ENCODE data around the gene KCTD1.

DNA sequence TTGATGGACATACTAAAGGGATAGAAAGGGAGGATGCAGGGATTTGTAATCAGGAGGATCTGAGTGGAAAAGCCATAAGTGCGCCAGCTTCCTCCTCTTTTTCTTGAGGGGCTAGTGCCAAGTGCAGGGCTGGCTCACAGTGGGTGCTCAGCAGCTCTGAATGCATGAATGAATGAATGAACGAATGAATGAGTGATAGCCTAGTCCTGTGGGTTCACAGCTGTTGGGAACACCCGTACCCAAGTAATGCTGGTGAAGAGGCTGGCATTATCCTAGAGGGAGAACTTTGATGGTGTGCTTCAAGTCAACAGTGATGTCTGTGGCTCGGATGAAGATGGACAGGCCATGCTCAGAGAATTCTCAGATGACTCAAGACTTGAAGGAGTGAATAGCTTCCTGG lies 108.8 kb downstream of the KCTD1 start:
- no peak for TF ChIP-seq YBX1 (IDR thresholded peaks at IDR 0.05)
- TF ChIP-seq, protein P1, sequence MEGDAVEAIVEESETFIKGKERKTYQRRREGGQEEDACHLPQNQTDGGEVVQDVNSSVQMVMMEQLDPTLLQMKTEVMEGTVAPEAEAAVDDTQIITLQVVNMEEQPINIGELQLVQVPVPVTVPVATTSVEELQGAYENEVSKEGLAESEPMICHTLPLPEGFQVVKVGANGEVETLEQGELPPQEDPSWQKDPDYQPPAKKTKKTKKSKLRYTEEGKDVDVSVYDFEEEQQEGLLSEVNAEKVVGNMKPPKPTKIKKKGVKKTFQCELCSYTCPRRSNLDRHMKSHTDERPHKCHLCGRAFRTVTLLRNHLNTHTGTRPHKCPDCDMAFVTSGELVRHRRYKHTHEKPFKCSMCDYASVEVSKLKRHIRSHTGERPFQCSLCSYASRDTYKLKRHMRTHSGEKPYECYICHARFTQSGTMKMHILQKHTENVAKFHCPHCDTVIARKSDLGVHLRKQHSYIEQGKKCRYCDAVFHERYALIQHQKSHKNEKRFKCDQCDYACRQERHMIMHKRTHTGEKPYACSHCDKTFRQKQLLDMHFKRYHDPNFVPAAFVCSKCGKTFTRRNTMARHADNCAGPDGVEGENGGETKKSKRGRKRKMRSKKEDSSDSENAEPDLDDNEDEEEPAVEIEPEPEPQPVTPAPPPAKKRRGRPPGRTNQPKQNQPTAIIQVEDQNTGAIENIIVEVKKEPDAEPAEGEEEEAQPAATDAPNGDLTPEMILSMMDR (IDR thresholded peaks at IDR 0.05 in 2 of 3, conservative IDR thresholded peaks at IDR 0.05 in 1 of 3; ENCODE audit: control insufficient read depth in 2 of 3, extremely low read depth in 1 of 3, insufficient read depth in 1 of 3, low read depth in 3 of 3, low read length in 3 of 3): no peak
- no peak for TF ChIP-seq CHD4 (IDR thresholded peaks at IDR 0.05)
- no peak for TF ChIP-seq TAF1 (IDR thresholded peaks at IDR 0.05; ENCODE audit: borderline replicate concordance, low read depth, low read length)
- no peak for TF ChIP-seq SP1 (IDR thresholded peaks at IDR 0.05; ENCODE audit: low read depth, low read length)
- TF ChIP-seq, protein P2, sequence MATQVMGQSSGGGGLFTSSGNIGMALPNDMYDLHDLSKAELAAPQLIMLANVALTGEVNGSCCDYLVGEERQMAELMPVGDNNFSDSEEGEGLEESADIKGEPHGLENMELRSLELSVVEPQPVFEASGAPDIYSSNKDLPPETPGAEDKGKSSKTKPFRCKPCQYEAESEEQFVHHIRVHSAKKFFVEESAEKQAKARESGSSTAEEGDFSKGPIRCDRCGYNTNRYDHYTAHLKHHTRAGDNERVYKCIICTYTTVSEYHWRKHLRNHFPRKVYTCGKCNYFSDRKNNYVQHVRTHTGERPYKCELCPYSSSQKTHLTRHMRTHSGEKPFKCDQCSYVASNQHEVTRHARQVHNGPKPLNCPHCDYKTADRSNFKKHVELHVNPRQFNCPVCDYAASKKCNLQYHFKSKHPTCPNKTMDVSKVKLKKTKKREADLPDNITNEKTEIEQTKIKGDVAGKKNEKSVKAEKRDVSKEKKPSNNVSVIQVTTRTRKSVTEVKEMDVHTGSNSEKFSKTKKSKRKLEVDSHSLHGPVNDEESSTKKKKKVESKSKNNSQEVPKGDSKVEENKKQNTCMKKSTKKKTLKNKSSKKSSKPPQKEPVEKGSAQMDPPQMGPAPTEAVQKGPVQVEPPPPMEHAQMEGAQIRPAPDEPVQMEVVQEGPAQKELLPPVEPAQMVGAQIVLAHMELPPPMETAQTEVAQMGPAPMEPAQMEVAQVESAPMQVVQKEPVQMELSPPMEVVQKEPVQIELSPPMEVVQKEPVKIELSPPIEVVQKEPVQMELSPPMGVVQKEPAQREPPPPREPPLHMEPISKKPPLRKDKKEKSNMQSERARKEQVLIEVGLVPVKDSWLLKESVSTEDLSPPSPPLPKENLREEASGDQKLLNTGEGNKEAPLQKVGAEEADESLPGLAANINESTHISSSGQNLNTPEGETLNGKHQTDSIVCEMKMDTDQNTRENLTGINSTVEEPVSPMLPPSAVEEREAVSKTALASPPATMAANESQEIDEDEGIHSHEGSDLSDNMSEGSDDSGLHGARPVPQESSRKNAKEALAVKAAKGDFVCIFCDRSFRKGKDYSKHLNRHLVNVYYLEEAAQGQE (IDR thresholded peaks at IDR 0.05; ENCODE audit: low read depth, low read length): no peak
- no peak for TF ChIP-seq POLR2AphosphoS5 (IDR thresholded peaks at IDR 0.05; ENCODE audit: low read length)
- no peak for TF ChIP-seq RBBP5 (conservative IDR thresholded peaks at IDR 0.05)
- no peak for TF ChIP-seq EZH2 (IDR thresholded peaks at IDR 0.05; ENCODE audit: borderline replicate concordance, control insufficient read depth, low read depth, low read length)
- no peak for TF ChIP-seq RFX5 (IDR thresholded peaks at IDR 0.05; ENCODE audit: low read depth, low read length)
- no peak for TF ChIP-seq POLR2AphosphoS2 (IDR thresholded peaks at IDR 0.05; ENCODE audit: low read depth, low read length)
- TF ChIP-seq, protein P3, sequence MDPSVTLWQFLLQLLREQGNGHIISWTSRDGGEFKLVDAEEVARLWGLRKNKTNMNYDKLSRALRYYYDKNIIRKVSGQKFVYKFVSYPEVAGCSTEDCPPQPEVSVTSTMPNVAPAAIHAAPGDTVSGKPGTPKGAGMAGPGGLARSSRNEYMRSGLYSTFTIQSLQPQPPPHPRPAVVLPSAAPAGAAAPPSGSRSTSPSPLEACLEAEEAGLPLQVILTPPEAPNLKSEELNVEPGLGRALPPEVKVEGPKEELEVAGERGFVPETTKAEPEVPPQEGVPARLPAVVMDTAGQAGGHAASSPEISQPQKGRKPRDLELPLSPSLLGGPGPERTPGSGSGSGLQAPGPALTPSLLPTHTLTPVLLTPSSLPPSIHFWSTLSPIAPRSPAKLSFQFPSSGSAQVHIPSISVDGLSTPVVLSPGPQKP (IDR thresholded peaks at IDR 0.05; ENCODE audit: low read depth, low read length): no peak
- no peak for TF ChIP-seq CEBPB (IDR thresholded peaks at IDR 0.05; ENCODE audit: borderline replicate concordance in 1 of 2, low read depth in 2 of 2, low read length in 2 of 2)
- no peak for TF ChIP-seq SMC3 (IDR thresholded peaks at IDR 0.05; ENCODE audit: borderline replicate concordance, low read length)
